Cortex of kidney (tissue), 1 donor: ENCODE measurements around the gene DDX18.
A peak's percentile ranks its signal among the peaks of the same experiment; 100 is the strongest.

ENCODE experiments used
- DNase-seq: peaks from one replicate; lab custom pipeline; 2025; lab: John Stamatoyannopoulos, UW

The DDX18 gene

DNA sequence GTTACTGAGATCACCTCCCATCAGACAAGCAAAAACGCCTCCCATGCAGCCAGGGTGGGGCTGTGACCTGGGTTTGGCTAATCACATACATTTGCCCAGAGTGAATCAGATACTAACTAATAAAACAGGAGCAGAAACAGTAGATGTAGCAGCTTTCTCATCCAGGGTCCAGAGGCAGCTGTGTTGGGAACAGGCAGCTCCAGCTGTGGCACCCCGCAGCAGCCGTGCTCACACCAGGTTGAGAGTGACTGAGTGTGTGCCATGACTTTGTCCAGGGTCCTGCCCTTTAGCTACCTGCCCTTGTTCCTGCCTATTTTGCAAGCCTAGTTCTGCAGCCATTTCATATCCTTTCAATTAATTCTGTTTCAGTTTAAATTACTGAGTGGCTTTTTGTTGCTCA is 20.5 kb downstream of the DDX18 start:
- no peak for DNase-seq

- peak; percentile 8 for DNase-seq
These were observed 21.7 kb downstream of the DDX18 start for GRCh38 chr2:117835990-117836760.

DNA sequence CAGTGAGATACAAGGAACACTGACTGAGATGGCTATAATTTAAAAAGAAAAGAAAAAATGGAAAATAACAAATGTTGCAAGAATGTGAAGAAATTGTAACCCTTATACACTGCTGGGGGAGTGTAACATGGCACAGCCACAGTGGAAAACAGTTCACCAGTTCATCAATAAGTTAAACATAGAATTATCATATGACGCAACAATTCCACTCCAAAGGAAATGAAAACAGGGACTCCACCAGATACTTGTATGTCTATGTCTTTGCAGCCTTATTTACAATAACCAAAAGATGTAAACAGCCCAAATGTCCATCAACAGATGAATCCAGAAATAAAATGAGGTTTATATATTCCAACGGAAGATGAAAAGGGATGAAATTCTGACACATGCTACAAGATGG is 30.8 kb downstream of the DDX18 start:
- DNase-seq: no peak

DNA sequence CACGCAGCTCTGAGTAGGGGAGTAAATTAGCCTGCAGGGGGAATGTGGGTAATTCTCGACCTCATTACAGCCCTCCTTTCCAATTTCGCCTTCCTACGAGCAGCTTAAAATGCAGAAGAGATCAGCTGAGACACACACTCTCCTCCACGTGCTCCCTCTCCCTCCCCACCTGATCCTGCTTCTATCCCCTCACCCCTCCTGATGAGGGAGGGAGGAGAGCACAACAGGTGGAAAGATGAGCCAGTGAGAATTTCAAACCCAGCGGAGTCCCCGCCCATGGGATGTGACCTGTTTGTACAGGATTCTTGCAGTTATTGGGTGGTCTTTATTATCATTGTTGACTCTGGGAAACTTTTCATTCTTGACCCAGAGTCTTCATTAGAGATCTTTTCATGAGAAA is 35.5 kb downstream of the DDX18 start:
- no peak for DNase-seq

DNA sequence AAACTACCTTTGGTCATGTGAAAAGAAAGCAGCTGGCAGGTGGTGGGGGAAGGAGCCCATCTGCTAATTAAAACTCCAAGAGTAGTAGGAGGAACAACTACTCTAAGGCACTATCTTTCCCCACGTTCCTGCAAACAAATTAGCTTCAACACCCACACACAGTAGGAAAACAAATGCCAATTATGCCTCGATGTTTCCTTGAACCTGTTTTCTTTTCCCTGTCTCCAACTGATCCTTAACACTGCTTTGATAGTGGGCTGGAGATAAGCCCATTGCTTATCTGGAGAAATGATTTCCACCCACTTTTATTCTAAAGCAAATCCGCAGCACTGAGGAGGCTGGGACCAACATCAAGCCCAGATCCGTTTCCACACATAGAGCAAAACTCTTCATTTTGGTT is 36.0 kb downstream of the DDX18 start:
- DNase-seq: no peak

DNA sequence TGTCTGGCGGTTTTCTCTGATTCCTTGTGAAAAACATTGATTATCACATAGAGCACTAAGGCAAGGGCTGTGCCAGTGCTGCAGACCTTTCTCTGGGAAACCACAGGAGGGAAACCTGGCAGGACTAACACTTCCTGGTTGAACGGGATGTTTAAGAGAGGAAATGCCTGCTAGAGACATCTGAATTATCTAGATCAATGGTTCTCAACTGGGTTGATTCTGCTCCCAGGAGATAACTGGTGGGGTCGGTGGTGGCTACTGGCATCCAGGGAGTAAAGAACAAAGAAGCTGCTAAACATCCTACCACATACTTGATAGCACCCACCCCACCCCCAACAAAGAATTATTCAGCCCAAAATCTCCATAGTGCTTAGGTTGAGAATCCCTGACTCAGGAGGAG is 37.5 kb downstream of the DDX18 start:
- no peak for DNase-seq

GRCh38 chr2:117853316-117853715 is 38.8 kb downstream of the DDX18 start:
- DNase-seq: no peak

- no peak for DNase-seq
These were observed 39.4 kb downstream of the DDX18 start for GRCh38 chr2:117853873-117854272.

GRCh38 chr2:117854610-117855009 is 40.1 kb downstream of the DDX18 start:
- DNase-seq: no peak

DNA sequence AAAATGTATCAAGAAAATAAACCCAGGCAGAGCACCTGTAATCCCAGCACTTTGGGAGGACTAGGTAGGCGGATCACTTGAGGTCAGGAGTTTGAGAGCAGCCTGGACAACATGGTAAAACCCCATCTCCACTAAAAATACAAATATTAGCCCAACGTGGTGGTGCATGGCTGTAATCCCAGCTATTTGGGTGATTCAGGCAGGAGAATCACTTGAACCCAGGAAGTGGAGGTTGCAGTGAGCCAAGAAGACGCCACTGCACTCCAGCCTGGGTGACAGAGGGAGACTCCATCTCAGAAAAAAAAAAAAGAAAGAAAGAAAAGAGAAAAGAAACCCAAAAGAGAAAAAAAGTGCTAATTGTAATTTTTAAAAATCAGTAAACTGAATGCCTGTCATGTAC is 41.4 kb downstream of the DDX18 start:
- DNase-seq: no peak

DNA sequence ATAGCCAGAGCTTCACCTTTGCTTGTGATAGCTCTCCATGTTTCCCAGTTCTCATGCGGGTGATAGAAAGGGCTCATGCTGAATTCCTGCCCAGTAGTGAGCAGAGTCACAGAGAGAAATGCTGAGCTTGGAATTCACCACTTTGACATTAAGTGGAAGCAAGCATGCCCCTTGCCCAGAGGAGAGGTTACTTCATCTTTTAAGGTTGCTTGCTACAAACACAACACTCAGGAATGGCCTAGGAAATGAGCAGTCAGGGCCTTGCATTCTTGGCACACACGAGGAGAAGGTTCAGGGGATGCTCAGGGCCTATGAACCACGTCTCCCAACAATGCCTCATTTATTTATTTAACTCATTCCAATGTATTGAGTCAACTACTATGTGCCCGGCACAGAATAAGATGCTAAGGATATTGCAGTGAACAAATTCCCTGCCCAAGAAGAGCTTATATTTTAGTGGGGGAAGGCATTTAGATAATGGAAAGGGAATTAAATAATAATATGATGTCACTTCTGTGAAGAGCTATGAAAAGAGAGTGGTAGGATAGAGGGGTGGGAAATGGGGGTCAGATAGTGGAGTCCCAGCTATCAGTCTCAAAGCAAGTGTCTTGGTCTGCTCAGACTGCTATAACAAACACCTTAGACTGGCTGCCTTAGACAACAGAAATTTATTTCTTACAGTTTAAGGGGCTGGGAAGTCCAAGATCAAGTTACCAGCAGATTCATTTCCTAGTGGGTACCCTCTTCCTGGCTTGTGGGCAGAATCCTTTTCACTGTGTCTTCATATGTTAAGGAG is 42.1 kb downstream of the DDX18 start:
- no peak for DNase-seq

- DNase-seq: no peak
These were observed 43.8 kb downstream of the DDX18 start for GRCh38 chr2:117858336-117858735.

DNA sequence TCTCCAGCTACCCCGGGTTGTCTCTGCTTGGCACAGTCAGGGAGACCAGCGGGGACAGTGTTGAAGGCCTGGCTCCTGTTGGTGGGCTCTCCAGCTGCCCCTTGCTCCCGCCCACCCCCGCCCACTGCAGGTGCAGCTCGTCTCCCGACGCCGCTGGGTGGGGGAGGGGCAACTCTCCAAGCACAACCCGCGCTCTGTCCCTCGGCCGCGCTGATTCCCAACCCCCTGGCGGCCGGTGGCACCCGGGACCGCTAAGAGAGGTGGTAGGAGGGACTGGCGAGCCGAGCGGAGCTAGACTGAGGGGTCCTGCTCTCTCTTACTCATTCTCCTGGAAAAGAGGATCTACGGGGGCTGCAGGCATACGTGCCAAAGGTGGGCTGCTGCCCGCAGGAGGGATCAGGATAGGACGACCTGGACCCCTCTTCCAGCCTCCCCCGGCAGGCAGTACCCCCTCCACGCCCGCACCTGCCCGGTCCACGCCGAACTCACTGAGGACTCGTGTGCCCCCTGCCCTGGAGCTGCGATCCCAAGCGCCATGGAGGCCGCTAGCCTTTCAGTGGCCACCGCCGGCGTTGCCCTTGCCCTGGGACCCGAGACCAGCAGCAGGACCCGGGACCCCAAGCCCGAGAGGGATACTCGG is 44.5 kb downstream of the DDX18 start:
- no peak for DNase-seq

- DNase-seq: no peak
These were observed 45.0 kb downstream of the DDX18 start for GRCh38 chr2:117859532-117859911.

- DNase-seq: no peak
These were observed 45.6 kb downstream of the DDX18 start for GRCh38 chr2:117859924-117860647.

DNA sequence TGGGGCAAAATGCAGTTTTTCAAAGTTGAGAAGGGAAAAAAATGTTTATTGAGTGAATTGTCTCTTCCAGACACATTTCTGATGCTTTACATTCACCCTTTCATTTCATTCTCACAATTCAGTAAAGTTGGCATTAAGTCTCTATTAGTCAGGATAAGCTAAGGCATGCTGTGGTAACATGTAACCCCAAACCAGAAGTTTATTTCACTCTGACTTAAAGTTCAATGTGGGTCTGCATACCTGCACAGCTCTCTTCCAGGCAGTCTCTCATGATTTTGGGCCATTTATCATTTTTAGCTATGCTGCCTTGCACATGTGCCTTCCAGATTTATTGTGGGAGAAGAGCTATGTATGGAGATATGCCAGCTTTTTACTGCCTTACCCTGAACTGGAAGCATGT is 48.0 kb downstream of the DDX18 start:
- DNase-seq: no peak

- no peak for DNase-seq
These were observed 61.3 kb downstream of the DDX18 start for GRCh38 chr2:117875786-117876185.

DNA sequence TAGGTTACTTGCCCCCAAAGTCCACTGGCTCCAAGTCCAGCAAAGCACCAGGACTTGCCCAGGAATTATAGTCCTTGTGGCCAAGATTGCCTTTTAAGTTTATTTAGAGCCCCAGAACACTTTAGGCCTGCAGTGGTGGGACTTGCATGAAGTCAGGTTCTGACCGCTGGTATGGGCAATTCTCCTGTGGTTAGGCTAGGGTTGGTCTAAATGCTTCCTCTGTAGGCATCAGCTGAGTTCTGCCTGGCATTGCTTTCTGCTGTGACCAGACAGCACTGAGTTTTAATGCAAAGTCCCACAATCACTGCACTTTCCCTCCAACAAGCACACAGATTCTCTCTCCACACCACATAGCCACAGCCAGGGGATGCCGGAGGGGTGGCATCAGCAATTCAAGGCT is 64.5 kb downstream of the DDX18 start:
- no peak for DNase-seq
